ENCODE results near the gene WDR20.
A peak's percentile ranks its signal among the peaks of the same experiment; 100 is the strongest.
"Not testable (repeated sequence)": the region's sequence is repeated elsewhere in the genome, so short reads cannot be mapped to it uniquely, and the experiment has no call there.

WDR20 gene

DNA sequence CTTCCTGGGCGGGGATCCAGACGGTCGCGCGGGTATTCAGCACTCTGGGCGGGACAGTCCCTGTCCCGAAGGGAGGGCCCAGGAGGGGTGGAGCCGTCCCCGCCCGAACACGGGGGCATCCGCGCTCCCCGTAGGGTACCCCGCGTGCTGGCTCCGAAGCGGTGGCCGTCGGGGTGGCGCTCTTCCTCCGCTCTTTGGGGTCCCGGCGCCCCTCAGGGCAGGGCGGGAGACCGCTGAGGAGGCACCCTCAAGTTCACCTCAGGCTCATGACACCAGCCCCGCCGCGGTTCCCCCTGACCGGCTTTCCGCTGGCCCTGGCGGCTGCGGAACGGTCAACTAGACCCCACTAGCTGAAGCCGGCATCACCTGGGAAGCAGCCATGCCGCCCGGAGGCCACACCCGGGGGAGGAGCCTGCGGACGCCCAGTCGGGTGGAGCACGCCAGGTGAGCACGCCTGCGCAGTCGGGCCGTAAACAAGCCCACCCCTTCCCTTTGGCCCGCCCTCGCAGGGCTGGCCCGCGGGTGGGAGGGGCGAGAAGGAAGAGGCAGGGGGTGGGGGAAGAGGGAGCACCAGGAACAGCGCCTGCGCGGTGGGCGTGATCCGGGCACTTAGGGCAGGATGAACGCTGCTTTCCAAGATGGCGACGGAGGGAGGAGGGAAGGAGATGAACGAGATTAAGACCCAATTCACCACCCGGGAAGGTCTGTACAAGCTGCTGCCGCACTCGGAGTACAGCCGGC, at the start of gene WDR20:
WDR20 (plus strand) TSS at position 612 of the 741 bp plus-strand sequence; CDS start at position 639, 27 bp downstream.
- DNase-seq: peak; percentile 99

DNA sequence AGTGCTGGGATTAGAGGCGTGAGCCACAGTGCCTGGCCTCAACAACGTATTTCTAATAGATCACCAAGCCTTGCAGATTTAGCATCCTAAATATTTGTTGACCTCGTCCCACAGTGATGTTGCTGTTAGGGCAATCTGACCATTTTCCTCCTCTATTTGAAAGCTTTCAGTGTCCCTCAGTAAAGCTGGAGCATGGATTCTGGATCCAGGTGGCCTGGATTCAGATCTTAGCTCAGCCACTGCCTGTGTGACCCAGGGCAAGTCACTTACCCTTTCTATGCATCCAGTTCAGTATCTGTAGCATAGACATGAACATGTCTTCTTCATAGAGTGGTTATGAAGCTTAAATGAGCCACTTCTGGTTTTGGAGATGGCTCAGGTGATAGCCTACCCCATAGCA, 49.0 kb upstream of the WDR20 start:
- no peak for DNase-seq

- DNase-seq: no peak
Observed at GRCh38 chr14:102092806-102093205, 46.9 kb upstream of the WDR20 start.

GRCh38 chr14:102094101-102094500, 45.6 kb upstream of the WDR20 start:
- DNase-seq: no peak

GRCh38 chr14:102095231-102095870, 44.3 kb upstream of the WDR20 start:
- no peak for DNase-seq

DNA sequence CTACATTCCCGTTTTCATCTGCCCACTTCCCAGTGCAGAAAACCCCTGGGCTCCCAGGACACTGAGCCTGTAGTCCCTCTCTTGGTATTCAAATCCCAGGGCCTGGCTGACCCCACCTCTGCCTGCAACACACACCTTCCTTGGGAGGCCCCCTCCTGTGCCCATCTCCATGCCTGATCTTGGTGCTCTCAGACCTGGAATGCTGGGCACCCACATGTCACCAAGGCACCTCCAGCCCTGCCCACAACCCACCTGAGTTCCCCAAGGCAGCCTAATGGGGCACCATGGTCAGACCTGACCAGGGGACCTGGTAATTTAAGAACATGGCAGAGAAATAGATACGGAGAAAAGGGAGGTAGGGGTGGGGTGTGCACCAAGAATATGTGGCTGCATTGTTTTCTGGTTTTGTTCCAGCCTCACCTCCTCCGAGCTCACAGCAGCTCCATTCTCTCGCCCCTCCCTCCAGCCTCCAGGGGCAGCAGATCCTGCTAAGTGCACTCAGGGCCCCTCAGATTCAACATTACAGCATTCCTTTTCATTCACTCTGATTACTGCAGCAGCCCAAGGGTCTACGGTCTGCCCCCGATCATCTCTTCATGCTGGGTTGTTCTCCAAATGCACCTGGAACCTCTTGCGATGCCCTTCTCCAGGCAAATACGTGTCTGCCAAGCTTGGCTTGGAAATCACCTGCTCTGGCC, 43.7 kb upstream of the WDR20 start:
- no peak for DNase-seq

- peak; percentile 66 to 72 for DNase-seq
Observed at GRCh38 chr14:102096569-102097188, 43.0 kb upstream of the WDR20 start.

DNA sequence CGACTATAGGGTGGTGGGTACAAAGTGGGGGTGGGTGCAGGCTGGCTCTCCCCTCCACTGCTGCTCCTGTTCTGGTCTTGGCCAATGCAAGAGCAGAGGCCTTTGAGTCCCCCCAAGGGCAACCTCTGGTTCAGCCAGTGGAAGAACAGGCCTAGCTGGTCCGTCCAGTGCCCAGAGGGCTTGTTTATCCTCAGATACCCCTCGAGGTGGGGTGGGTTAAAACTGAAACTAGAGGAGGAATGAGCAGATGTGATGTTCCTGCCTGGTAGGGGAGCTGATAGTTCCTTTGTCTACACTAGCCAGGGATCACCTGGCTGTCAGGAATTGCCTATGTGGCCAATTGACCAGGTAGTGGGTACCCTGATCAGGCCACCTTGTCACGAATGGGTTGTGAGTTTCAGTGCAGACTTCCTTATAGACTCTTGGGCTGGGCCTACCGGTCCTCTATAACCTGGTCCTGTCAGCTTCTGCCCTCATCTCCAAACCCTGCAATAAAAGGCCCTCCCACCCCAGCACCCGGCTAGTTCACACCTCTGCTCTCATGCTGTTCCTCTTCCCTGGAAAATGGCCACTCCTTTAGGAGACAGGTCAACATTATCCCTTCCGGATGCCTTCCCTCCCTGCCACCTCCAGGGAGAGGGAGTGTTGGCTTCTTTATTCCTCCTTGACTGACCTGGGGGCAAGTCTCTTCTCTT, 42.1 kb upstream of the WDR20 start:
- DNase-seq: no peak

DNA sequence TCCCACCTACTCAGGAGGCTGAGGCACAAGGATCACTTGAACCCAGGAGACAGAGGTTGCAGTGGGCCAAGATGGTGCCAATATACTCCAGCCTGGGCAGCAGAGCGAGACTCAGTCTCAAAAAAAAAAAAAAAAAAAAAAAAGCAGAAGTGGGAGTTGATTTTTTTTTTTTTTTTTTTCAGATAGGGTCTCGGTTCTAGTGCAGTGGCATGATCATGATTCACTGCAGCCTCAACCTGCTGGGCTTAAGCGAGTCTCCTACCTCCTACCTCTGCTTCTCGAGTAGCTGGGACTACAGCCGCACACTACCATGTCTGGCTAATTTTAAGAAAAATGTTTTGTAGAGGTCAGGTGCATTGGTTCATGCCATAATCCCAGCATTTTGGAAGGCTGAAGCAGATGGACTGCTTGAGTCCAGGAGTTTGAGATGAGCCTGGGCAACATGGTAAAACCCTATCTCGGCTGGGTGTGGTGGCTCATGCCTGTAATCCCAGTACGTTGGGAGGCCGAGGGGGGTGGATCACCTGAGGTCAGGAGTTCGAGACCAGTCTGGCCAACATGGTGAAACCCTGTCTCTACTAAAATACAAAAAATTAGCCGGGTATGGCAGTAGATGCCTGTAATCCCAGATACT, 36.5 kb upstream of the WDR20 start:
- no peak for DNase-seq

DNA sequence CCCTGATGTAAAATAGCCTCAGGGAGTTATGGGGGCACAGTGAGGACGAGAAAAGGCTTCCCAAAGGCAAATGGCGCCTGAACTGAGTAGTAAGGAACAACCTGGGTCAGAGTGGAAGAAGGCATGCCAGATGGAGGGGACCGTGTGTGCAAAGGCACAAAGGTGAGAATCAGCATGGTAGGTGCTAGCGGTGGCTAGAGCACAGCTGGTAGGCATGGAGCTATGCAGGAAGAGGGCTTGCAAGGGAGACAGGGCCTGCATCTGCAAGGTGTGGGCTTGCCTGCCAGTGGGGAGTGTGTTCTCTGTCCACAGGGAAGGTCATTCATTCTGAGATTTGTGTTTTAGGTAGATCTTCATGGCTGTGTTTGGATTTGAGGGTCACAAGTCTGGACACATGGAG, 34.3 kb upstream of the WDR20 start:
- no peak for DNase-seq

DNA sequence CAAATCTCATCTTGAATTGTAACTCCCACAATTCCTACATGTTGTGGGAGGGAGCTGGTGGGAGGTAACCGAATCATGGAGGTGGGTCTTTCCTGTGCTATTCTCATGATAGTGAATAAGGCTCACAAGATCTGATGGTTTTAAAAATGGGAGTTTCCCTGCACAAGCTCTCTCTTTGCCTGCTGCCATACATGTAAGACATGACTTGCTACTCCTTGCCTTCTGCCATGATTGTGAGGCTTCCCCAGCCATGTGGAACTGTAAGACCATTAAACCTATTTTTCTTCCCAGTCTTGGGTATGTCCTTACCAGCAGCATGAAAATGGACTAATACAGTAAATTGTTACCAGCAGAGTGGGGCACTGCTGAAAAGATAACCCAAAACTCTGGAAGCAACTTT, 30.4 kb upstream of the WDR20 start:
- not testable (repeated sequence) for DNase-seq

- DNase-seq: no peak
Observed at GRCh38 chr14:102111101-102111500, 28.6 kb upstream of the WDR20 start.

DNA sequence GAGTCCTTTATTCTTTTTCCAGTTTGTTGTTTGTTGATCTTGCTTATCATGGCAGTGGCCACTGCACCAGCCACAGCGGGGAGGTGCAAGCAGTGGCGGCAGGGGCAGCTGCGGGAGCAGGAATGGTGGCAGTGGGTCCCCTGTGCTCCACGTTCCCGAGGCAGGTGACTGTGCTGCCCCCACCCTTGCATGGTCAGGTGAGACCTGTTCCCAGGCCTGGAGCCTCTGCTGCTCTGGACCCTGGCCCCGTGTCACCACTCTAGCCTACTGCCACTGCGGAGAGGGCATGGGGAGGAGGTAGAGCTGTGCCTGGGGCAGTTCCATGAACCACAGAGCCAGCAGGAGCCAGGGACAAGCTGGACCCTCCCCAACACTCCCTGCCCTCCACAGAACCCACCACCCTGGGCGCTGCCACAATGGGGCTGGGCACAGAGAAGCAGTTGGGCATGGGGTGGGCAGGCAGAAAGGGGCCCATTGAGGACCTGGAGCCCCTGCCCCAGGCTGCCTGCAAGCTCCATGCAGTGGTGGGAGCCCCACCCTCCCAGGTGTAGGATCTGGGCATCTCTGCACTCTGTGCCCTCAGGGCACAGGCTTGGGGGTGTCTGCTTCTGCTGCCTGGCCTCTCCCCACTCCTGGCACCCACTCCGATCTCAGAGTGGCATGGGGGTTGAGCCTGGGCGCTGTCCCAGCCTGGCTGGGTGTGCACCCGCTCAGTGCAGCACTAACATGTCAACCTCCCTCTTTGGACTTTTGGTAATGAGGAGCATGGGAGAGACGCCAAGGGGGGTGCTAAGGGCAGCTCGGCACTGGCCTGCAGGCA, 23.1 kb upstream of the WDR20 start:
- DNase-seq: no peak

DNA sequence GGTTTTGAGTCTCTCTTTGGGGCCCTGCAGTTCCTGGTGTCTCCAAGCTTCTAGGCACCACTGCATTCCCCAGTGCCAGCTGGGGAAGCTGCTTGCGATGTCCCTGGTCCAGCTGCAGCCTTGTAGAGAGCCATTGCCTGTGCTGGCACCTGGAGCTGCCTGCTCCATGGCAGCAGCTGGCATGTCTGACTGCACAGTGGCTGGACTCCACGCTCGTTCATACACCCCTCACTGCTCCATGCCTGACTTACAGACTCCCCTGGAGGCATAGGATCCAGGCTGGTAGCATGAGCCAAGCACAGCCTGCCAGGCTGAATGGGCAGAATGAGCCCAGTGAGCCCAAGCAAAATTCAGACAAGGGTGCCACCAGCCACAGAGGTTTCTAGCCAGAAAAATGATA, 21.8 kb upstream of the WDR20 start:
- no peak for DNase-seq

GRCh38 chr14:102120888-102121287, 18.8 kb upstream of the WDR20 start:
- no peak for DNase-seq

GRCh38 chr14:102121567-102121966, 18.1 kb upstream of the WDR20 start:
- no peak for DNase-seq

DNA sequence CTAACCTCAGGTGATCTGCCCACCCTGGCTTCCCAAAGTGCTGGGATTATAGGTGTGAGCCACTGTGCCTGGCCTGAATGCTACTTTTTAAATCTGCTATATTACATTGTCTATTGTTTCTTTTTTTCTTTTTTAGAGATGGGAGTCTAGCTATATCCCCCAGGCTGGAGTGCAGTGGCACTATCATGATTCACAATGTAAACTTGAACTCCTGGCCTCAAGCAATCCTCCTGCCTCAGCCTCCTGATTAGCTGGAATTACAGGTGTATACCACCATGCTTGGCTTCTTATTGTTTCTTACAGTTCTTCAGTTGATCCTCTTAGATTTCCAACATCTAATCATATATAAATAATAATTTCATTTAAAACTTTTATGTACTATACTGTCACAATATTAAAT, 15.3 kb upstream of the WDR20 start:
- no peak for DNase-seq

GRCh38 chr14:102125546-102125945, 14.2 kb upstream of the WDR20 start:
- DNase-seq: no peak

DNA sequence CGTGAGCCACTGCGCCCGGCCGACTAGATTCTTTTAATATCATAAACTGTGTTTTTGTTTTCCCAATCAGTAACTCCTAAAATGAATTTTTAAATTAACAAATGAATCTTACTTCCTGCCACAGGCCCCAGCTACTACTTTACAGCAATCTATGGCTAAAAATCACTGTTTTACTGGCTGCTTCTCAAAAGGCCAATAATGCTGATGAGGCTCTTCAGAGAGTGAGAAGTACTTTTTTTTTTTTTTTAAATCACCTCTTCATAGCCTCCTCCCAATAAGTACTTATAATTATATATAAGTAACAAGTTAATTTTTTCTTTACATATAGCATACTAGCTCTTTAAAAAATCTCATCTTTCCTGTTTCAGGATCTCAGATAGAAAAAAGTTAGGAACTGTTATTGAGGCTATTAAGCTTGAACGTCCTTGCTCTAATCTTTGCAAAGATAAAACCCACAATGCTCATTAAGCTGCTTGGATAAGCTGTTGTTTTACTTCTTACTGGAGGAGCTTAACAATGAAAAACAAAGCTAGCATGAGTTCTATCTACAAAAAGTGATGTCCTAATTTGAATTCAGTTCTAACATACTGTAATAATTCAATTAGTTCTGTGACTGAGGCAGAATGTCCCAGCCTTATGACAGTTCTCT, 12.8 kb upstream of the WDR20 start:
- DNase-seq: no peak

- no peak for DNase-seq
Observed at GRCh38 chr14:102131741-102132140, 8.0 kb upstream of the WDR20 start.

DNA sequence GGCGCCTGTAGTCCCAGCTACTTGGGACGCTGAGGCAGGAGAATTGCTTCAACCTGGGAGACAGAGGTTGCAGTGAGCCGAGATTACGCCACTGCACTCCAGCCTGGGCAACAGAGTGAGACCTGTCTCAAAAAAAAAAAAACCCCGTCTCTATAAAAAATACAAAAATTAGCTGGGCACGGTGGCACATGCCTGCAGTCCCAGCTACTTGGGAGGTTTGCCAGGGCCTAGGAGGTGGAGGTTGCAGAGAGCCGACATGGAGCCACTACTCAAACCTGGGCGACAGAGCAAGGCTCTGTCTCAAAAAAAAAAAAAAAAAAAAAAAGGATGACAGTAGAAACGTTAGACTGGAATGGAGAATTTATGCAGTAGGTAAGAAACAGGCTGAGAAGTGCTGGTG, 5.7 kb upstream of the WDR20 start:
- not testable (repeated sequence) for DNase-seq
